Stimulated activated naive CD8-positive, alpha-beta T cell treated with anti-CD3 and anti-CD28 coated beads, Interleukin-15, amount 100 ng/mL, for 72 hours (primary cell): ENCODE data around the gene ICAM1.

Experiments used
- ATAC-seq: fragments of 150-1000 bp; cut with Tn5 transposase; 2 replicates; pipeline ENCODE4 v1.10.0; 2021; ENCODE audit warnings: mild to moderate bottlenecking, moderate library complexity
- DNase-seq, 2 donors: peaks; one replicate each; pipeline ENCODE4 v3.0.0; 2021 to 2022
- H3K27ac Mint-ChIP-seq, 2 donors: one replicate each; pipeline ENCODE4 v1.8.0; 2022; ENCODE audit warnings: mild to moderate bottlenecking in 2 of 2, mixed read lengths in 2 of 2, moderate library complexity in 2 of 2
- H3K27me3 Mint-ChIP-seq: one replicate; pipeline ENCODE4 v1.8.0; 2022; ENCODE audit warnings: mixed read lengths
- H3K4me1 Mint-ChIP-seq: one replicate; pipeline ENCODE4 v1.8.0; 2022; ENCODE audit warnings: mild to moderate bottlenecking, mixed read lengths
- H3K4me3 Mint-ChIP-seq, 2 donors: one replicate each; pipeline ENCODE4 v1.8.0; 2022; ENCODE audit warnings: mild to moderate bottlenecking in 2 of 2, mixed read lengths in 2 of 2, moderate library complexity in 1 of 2
- H3K9me3 Mint-ChIP-seq, 2 donors: one replicate each; pipeline ENCODE4 v1.8.0; 2022; ENCODE audit warnings: mixed read lengths in 2 of 2

ICAM1 gene

DNA sequence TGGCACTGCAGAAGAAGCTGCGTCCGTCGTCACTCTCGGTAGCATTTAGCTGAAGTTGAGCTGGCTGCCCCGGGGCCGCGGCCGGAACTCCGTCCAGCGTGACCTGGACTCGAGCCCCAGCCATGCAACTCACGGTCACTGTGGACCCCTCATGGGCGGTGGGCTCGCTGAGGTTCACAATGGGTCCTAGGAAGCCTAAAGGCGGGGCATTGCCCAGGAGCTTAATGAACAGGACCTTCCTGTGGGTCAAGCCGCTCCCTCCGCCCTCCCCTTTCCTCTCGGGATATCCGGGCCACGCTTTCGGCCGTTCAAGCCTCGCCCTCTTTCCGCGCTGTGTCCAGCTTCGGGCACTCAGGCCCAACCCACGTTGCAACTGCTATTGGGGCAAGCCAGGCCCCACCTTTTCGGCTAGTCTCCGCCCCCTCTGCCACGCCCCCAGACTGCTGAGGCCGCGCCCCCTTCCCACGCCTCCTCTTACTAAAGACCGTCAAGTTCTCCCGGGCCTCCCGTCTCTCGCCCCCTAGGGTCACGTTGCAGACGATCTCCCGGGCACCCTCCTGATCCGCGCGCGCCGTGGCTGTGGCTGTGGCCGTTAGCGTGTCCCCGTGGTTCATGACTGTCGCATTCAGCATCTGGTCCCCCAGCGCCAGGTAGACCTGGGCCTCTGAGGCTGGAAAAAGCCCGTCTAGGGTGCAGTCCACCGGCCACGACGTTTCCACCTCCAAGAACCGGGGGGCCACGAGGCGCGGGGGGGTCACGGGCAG lies 63.9 kb downstream of the ICAM1 start:
- peak overlapping the region; percentile 88 to 92 for H3K4me3 Mint-ChIP-seq
- DNase-seq = peak; percentile 42 to 44
- no peaks in the 10 kb centered on the region for H3K27me3 Mint-ChIP-seq
- no peak overlapping the region for H3K27ac Mint-ChIP-seq
- ATAC-seq = no peak
- peaks cover 84% of the 10 kb centered on the region for H3K4me1 Mint-ChIP-seq
- H3K9me3 Mint-ChIP-seq = no peaks in the 10 kb centered on the region

DNA sequence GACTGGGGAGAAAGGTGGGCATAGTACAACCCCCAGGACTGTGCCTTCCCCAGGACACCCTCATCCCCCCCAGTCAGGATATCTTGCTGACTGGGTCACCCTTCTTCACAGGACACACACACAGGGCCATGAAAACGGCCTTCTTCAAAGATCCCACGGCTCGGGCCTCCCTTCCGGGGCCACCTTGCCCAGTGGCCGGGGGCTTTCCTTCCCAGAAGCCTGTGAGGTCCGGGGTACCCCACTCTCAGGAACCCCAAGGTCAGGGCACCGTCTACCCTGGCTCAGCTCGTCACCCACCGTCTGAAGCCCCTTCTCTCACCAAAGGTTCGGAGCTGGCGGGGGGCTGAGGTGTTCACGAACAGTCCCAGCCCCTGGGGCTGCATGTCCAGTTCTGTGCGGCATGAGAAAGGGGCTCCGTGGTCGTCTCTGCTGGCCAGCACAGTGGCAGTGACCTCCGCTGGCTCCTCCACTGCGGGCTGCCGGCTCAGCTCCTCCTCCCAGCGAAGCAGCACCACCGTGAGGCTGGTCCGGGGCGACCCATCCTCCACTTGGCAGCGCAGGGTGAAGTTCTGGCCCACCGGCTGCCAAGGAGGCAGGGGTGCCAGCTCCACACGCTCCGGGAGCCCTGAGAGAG lies 64.5 kb downstream of the ICAM1 start:
- H3K4me1 Mint-ChIP-seq = peaks cover 85% of the 10 kb centered on the region
- H3K27me3 Mint-ChIP-seq = no peaks in the 10 kb centered on the region
- DNase-seq (no peak), ATAC-seq (no peak)
- no peak overlapping the region for H3K4me3 Mint-ChIP-seq
- H3K9me3 Mint-ChIP-seq = no peaks in the 10 kb centered on the region
- H3K27ac Mint-ChIP-seq = peak overlapping the region in 1 of 2 donors; percentile 86
